NB4 (cell line): Measurements from ENCODE around the gene RANBP2.
"Not testable (repeated sequence)": the region's sequence is repeated elsewhere in the genome, so short reads cannot be mapped to it uniquely, and the experiment has no call there.

Source experiments
- POLR2A ChIP-seq: IDR thresholded peaks from 2 replicates; pipeline ENCODE4 v1.6.1; 2011; ENCODE audit warnings: mild to moderate bottlenecking; ENCODE audit not compliant: insufficient read length; ENCODE audit errors: extremely low read depth
- TF ChIP-seq, protein P1 (sequence below): IDR thresholded peaks from one replicate; pipeline ENCODE4 v1.5.1; 2012; ENCODE audit warnings: low read depth, low read length

DNA sequence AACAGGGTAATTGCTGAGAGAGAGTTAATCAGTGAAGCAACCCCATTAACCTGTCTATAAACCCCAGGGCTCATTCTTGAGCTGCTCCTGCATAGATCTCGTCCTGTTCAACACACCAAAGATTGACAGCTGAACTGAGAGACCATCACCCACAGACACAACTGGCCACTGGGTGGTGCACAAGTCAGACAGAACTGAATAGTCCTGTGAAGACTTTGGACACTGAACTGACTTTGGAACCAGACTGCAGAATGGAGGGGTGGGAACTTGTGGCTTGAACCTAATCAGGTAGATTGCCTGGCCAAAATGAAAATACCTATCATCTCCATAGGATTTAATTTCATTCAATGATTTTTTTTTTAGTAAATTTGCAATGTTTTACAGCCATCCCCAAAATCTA is 29.3 kb upstream of the RANBP2 start:
- TF ChIP-seq, protein P1, sequence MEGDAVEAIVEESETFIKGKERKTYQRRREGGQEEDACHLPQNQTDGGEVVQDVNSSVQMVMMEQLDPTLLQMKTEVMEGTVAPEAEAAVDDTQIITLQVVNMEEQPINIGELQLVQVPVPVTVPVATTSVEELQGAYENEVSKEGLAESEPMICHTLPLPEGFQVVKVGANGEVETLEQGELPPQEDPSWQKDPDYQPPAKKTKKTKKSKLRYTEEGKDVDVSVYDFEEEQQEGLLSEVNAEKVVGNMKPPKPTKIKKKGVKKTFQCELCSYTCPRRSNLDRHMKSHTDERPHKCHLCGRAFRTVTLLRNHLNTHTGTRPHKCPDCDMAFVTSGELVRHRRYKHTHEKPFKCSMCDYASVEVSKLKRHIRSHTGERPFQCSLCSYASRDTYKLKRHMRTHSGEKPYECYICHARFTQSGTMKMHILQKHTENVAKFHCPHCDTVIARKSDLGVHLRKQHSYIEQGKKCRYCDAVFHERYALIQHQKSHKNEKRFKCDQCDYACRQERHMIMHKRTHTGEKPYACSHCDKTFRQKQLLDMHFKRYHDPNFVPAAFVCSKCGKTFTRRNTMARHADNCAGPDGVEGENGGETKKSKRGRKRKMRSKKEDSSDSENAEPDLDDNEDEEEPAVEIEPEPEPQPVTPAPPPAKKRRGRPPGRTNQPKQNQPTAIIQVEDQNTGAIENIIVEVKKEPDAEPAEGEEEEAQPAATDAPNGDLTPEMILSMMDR, result not testable (repeated sequence)
- not testable (repeated sequence) for TF ChIP-seq POLR2A
